ENCODE results near the gene GRIK3.

GRCh38 chr1:36956570-36956969, 77.7 kb downstream of the GRIK3 start:
- TF ChIP-seq CTCF (conservative IDR thresholded peaks at IDR 0.05 in 1 of 2, IDR thresholded peaks at IDR 0.05 in 1 of 2; ENCODE audit: low read depth in 1 of 2, low read length in 2 of 2) (no peak), EZH2 (IDR thresholded peaks at IDR 0.05; ENCODE audit: low read length, missing control alignments) (no peak)

Data from fibroblast of lung (primary cell).